HepG2 (cell line): ENCODE results near the gene SFXN5. TPM values are rescaled to one million over a fixed set of nuclear protein-coding genes. Genes with fewer than 3 reads are reported as not detected.

Experiments
- BHLHE40 ChIP-seq: IDR thresholded peaks from 2 replicates; pipeline ENCODE4 v1.6.1; 2011; ENCODE audit warnings: low read length, improper control_type of control experiment
- ELF4 ChIP-seq: sonication (generic); formaldehyde crosslinking; IDR thresholded peaks from 2 replicates; pipeline ENCODE4 v1.5.0; 2020; ENCODE audit warnings: missing genetic modification reagents, mild to moderate bottlenecking, moderate library complexity, borderline replicate concordance
- FOXJ3 ChIP-seq: sonication (generic); formaldehyde crosslinking; IDR thresholded peaks from 2 replicates; pipeline ENCODE4 v1.4.0; 2020; ENCODE audit warnings: missing genetic modification reagents, mild to moderate bottlenecking, borderline replicate concordance
- GATAD1 ChIP-seq: IDR thresholded peaks from 2 replicates; pipeline ENCODE4 v1.6.1; 2016; ENCODE audit warnings: missing genetic modification reagents, missing compliant biosample characterization
- HMGXB4 ChIP-seq, 2 experiments: sonication (generic) in 1 of 2; formaldehyde crosslinking in 1 of 2; IDR thresholded peaks; 2 replicates each; pipeline versions ENCODE4 v1.4.0 to v1.6.1; 2018 to 2020; ENCODE audit warnings: missing genetic modification reagents in 2 of 2, borderline replicate concordance in 1 of 2, low read depth in 1 of 2, mild to moderate bottlenecking in 1 of 2, missing biosample characterization in 1 of 2
- KMT2A ChIP-seq: sonication (generic); formaldehyde crosslinking; IDR thresholded peaks from 2 replicates; pipeline ENCODE4 v1.4.0; 2020; ENCODE audit warnings: missing genetic modification reagents
- POLR2A ChIP-seq, 2 experiments: IDR thresholded peaks; 2 replicates each; pipeline ENCODE4 v1.6.1; 2011; ENCODE audit warnings: low read depth in 2 of 2, low read length in 2 of 2, mild to moderate bottlenecking in 1 of 2, moderate library complexity in 1 of 2; ENCODE audit not compliant: insufficient read depth in 1 of 2
- PPARG ChIP-seq: conservative IDR thresholded peaks from 2 replicates; pipeline ENCODE4 v1.6.1; 2016; ENCODE audit warnings: missing biosample characterization, missing genetic modification reagents
- RAD51 ChIP-seq: fragments of 450-650 bp; IDR thresholded peaks from 2 replicates; pipeline ENCODE4 v1.6.1; 2016; ENCODE audit warnings: borderline replicate concordance
- RBM22 ChIP-seq: fragments of 200-400 bp; formaldehyde crosslinking; optimal IDR thresholded peaks from 2 replicates; pipeline ENCODE3; 2017; ENCODE audit warnings: mild to moderate bottlenecking, low read length, moderate library complexity
- RCOR2 ChIP-seq: IDR thresholded peaks from 2 replicates; pipeline ENCODE4 v1.6.1; 2016; ENCODE audit warnings: missing biosample characterization, missing genetic modification reagents
- RORA ChIP-seq: sonication (generic); formaldehyde crosslinking; IDR thresholded peaks from 2 replicates; pipeline ENCODE4 v1.5.0; 2020; ENCODE audit warnings: mild to moderate bottlenecking, missing genetic modification reagents, moderate library complexity
- RXRA ChIP-seq: sonication (generic); formaldehyde crosslinking; IDR thresholded peaks from 2 replicates; pipeline ENCODE4 v1.5.1; 2020; ENCODE audit warnings: missing genetic modification reagents
- SMAD9 ChIP-seq: sonication (generic); formaldehyde crosslinking; IDR thresholded peaks from 2 replicates; pipeline ENCODE4 v1.5.1; 2020; ENCODE audit warnings: mild to moderate bottlenecking, missing genetic modification reagents
- TRAFD1 ChIP-seq: sonication (generic); formaldehyde crosslinking; IDR thresholded peaks from 2 replicates; pipeline ENCODE4 v1.5.1; 2020; ENCODE audit warnings: missing genetic modification reagents, mild to moderate bottlenecking, borderline replicate concordance
- U2AF2 ChIP-seq: fragments of 200-400 bp; formaldehyde crosslinking; IDR thresholded peaks from 2 replicates; pipeline ENCODE4 v1.6.1; 2017; ENCODE audit warnings: low read depth, mild to moderate bottlenecking, low read length
- ZNF230 ChIP-seq: sonication (generic); formaldehyde crosslinking; IDR thresholded peaks from 2 replicates; pipeline ENCODE4 v1.4.0; 2020; ENCODE audit warnings: mild to moderate bottlenecking, missing genetic modification reagents
- ZNF232 ChIP-seq: sonication (generic); formaldehyde crosslinking; IDR thresholded peaks from 2 replicates; pipeline ENCODE4 v1.4.0; 2020; ENCODE audit warnings: missing genetic modification reagents, borderline replicate concordance
- ZNF274 ChIP-seq: sonication (generic); formaldehyde crosslinking; IDR thresholded peaks from 2 replicates; pipeline ENCODE4 v1.5.1; 2020; ENCODE audit warnings: mild to moderate bottlenecking, missing genetic modification reagents
- ZNF549 ChIP-seq: sonication (generic); formaldehyde crosslinking; IDR thresholded peaks from 2 replicates; pipeline ENCODE4 v1.5.0; 2020; ENCODE audit warnings: missing genetic modification reagents
- ZNF737 ChIP-seq: sonication (generic); formaldehyde crosslinking; IDR thresholded peaks from 2 replicates; pipeline ENCODE4 v1.5.0; 2020; ENCODE audit warnings: missing genetic modification reagents, mild to moderate bottlenecking, borderline replicate concordance
- polyA plus RNA-seq, 8 experiments: library from polyadenylated mRNA; depleted of rRNA in 3 of 8; stranded (reverse) in 7 of 8; unstranded in 1 of 8; fragments of >200 nt; fragmentation: Illumina TruSeq in 4 of 8; extraction: Trizol in 4 of 8; gene quantifications; 2 replicates each; pipeline versions ENCODE4 v1.2.1 to v1.2.3, GENCODE V29; 2011 to 2016; ENCODE audit warnings: low read depth in 4 of 8, missing spikeins in 1 of 8, mixed read lengths in 1 of 8; ENCODE audit not compliant: insufficient read depth in 1 of 8
- total RNA-seq, 5 experiments: library from RNA; depleted of rRNA; stranded (reverse); fragments of >200 nt; fragmentation: Illumina TruSeq; extraction: Trizol; gene quantifications; 2 replicates each; pipeline ENCODE4 v1.2.3, GENCODE V29; 2016; ENCODE audit warnings: low read depth in 1 of 5
- TF ChIP-seq, protein P1 (sequence below): sonication (generic); formaldehyde crosslinking; IDR thresholded peaks from 2 replicates; pipeline ENCODE4 v1.9.0; 2022; ENCODE audit warnings: low read depth, missing genetic modification reagents
- TF ChIP-seq, protein P2 (sequence below), 2 experiments: fragments of 450-650 bp in 1 of 2; sonication (generic) in 1 of 2; formaldehyde crosslinking; IDR thresholded peaks; 2 replicates each; pipeline versions ENCODE4 v1.5.0 to v1.8.0; 2020 to 2022; ENCODE audit warnings: mild to moderate bottlenecking in 1 of 2, missing genetic modification reagents in 1 of 2

Gene SFXN5
- total and polyA plus RNA-seq, 2 of the 13 experiments (the other 11 are each of a cell fraction or from before 2014, with no cell fraction given) = 34.9 to 37.4 TPM

DNA sequence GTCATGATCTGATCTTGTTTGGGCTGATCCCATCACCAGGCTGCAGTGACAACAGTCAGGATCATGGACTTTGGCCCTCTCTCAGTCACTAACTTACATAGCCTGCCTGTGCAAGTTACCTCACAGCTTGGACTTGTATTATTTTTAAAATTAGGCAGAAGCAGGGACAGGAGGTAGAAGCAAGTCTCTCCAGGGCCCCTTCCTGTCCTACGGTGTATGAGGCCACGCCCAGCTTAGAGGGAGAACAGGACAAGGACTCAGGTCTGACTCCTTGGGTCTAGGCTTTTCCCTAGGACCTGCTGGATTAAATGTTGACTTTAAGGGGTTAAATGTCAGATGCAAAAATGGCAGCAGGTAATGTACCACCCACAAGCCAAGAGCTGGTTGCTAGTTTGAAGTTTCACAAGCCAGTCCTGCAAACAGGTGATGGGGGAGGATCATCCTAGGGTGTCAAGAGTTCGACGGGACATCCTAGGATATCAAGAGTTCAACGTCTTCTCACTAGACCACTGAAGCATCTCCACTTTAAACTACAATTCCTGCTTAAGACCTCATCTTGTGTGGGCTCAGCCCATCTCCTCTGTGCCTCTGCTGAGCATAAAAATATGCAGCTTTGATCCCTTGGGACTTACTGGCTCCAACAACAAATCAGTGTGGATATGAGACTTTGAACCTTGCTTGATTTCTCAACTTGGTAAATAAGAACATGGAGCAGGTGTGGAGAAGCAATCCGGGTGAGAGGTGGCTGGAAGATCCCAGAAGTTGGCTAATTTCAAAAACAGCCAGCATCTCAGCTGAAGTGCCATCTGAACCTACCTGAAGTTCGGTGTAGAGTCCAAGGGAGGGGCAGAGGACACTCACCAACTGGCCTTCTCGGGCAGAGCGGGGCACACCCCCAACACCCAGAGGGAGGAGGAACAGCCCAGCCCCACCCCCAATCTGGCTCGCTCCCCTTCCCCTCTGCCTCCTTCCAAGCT is 39.5 kb downstream of the SFXN5 start (continued):
- TF ChIP-seq RBM22 (peak; percentile 33), PPARG (CRISPR knock-in tag) (peak; percentile 100), RXRA (CRISPR knock-in tag) (peak; percentile 92), KMT2A (CRISPR knock-in tag) (0 out of 2 replicates have a peak, but pooled peaks have one; percentile 27), FOXJ3 (peak; percentile 96), ZNF274 (CRISPR knock-in tag) (0 out of 2 replicates have a peak, but pooled peaks have one; percentile 36), HMGXB4 (CRISPR knock-in tag; IDR thresholded peaks at IDR 0.05; ENCODE audit: borderline replicate concordance in 1 of 2, low read depth in 1 of 2) (peak; percentile 29 to 40; a peak in 1 of 4 replicates), RORA (CRISPR knock-in tag) (no peak), GATAD1 (peak; percentile 54; the same call in 1 of the 2 replicates), SMAD9 (CRISPR knock-in tag) (peak; percentile 68; the same call in 1 of the 2 replicates), ZNF232 (CRISPR knock-in tag) (peak; percentile 93), BHLHE40 (peak; percentile 61), ZNF230 (CRISPR knock-in tag) (no peak), RCOR2 (CRISPR knock-in tag) (peak; percentile 96), RAD51 (no peak), TRAFD1 (CRISPR knock-in tag) (0 out of 2 replicates have a peak, but pooled peaks have one; percentile 57), ELF4 (CRISPR knock-in tag) (0 out of 2 replicates have a peak, but pooled peaks have one; percentile 38), ZNF549 (CRISPR knock-in tag) (peak; percentile 91; the same call in 1 of the 2 replicates), POLR2A (IDR thresholded peaks at IDR 0.05; ENCODE audit: insufficient read depth in 1 of 2, low read depth in 2 of 2, low read length in 2 of 2) (peak; percentile 49 to 78), ZNF737 (CRISPR knock-in tag) (no peak), U2AF2 (no peak)
- TF ChIP-seq, protein P1, sequence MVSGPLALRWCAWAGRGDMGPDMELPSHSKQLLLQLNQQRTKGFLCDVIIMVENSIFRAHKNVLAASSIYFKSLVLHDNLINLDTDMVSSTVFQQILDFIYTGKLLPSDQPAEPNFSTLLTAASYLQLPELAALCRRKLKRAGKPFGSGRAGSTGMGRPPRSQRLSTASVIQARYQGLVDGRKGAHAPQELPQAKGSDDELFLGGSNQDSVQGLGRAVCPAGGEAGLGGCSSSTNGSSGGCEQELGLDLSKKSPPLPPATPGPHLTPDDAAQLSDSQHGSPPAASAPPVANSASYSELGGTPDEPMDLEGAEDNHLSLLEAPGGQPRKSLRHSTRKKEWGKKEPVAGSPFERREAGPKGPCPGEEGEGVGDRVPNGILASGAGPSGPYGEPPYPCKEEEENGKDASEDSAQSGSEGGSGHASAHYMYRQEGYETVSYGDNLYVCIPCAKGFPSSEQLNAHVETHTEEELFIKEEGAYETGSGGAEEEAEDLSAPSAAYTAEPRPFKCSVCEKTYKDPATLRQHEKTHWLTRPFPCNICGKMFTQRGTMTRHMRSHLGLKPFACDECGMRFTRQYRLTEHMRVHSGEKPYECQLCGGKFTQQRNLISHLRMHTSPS (CRISPR knock-in tag) = peak; percentile 80; the same call in 1 of the 2 replicates
- TF ChIP-seq, protein P2, sequence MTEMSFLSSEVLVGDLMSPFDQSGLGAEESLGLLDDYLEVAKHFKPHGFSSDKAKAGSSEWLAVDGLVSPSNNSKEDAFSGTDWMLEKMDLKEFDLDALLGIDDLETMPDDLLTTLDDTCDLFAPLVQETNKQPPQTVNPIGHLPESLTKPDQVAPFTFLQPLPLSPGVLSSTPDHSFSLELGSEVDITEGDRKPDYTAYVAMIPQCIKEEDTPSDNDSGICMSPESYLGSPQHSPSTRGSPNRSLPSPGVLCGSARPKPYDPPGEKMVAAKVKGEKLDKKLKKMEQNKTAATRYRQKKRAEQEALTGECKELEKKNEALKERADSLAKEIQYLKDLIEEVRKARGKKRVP (CRISPR knock-in tag; IDR thresholded peaks at IDR 0.05) = peak in 1 of 2 experiments; percentile 72; a peak in 2 of 4 replicates
